A549 treated with GW870086 at 1 μM for 4 hours (cell line): ENCODE measurements around the gene FBXO24. TPM values are rescaled to one million over a fixed set of nuclear protein-coding genes. Genes with fewer than 3 reads are reported as not detected.

Source experiments
- total RNA-seq: library from RNA; stranded (reverse); fragments of 200-300 nt; extraction: Qiagen RNA extraction; gene quantifications from 5 replicates; pipeline ENCODE4 v1.2.3, GENCODE V29; 2022; ENCODE audit warnings: low read depth

Gene FBXO24, protein sequence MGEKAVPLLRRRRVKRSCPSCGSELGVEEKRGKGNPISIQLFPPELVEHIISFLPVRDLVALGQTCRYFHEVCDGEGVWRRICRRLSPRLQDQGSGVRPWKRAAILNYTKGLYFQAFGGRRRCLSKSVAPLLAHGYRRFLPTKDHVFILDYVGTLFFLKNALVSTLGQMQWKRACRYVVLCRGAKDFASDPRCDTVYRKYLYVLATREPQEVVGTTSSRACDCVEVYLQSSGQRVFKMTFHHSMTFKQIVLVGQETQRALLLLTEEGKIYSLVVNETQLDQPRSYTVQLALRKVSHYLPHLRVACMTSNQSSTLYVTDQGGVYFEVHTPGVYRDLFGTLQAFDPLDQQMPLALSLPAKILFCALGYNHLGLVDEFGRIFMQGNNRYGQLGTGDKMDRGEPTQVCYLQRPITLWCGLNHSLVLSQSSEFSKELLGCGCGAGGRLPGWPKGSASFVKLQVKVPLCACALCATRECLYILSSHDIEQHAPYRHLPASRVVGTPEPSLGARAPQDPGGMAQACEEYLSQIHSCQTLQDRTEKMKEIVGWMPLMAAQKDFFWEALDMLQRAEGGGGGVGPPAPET
- 0.15 to 0.51 TPM (median 0.34 TPM) in 5 replicates for total RNA-seq

DNA sequence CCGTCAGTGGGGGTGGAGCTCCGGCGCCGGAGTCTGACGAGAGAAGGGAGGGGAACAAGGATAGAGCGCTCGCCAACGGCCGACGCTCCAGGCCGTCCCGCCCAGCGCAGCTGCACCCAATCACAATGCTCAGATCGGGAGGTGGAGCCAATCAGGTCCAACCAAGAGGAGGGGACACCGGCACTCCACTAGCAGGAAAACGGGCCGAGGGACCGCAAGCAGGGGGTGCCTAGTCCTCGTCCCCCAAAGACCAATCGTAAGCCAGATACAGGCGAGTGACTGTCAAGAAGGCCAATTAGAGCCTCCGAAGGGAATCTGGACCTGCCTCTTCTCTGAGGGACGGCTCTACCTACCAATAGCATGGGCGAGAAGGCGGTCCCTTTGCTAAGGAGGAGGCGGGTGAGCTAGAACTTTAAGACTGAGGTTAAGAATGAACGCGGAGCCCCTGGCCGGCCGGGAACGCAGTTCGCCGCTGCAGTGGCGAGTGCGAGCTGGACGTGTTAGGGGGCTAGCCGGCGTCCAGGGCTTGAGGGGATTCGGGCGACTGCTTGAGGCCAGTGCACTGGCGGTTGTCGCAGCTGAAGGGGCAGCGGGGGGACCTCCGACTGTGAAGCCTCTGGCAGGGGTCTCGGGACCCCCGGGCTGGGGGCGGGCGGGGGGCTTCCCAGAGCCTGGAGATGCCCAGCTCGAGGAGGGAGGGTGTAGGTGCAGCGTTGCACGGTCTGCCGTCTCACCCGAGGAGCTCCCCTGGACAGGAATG lies at the start of gene FBXO24:
TSS of gene FBXO24 (plus strand) at position 63 of the 760 bp plus-strand sequence. CDS start at position 361, 298 bp downstream.

DNA sequence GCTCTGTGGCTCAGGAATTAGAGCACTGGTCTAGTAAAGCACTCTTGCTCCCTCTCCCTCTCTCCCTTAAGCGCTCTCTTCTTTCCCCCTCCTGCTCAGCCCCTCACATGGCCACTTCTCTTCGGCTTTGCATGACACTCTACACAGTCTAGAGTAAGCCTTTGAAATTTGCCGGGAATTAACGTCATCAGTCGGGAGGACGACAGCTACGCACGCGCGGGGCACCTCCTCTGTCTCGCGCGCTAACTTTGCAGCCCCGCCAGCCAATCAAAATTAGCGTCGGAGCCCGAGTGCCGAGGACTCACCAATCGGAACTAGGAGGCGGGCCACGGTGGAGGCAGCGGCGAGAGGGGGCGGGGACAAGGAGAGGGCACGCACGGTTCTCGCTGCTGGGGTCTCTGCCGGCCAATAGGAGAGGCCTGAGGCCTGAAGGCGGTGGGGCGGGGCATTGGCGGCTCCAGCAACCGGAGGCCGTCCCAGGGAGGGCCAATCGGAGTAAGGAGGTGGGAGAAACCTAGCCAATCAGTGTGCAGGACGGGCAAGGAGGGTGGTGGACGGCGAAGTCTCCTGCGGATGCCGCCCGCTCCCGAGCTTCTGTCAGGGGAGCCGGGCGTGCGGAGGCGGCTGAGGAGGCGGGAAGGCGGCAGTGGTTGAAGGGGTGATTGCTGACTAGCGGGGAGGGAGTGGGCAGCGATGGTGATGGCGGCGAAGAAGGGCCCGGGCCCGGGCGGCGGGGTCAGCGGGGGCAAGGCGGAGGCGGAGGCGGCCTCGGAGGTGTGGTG lies 47.3 kb upstream of the FBXO24 start, which contains the start of gene AGFG2:
TSS of gene AGFG2 (plus strand) at position 550 of the 782 bp plus-strand sequence. CDS start at position 694, 144 bp downstream.

DNA sequence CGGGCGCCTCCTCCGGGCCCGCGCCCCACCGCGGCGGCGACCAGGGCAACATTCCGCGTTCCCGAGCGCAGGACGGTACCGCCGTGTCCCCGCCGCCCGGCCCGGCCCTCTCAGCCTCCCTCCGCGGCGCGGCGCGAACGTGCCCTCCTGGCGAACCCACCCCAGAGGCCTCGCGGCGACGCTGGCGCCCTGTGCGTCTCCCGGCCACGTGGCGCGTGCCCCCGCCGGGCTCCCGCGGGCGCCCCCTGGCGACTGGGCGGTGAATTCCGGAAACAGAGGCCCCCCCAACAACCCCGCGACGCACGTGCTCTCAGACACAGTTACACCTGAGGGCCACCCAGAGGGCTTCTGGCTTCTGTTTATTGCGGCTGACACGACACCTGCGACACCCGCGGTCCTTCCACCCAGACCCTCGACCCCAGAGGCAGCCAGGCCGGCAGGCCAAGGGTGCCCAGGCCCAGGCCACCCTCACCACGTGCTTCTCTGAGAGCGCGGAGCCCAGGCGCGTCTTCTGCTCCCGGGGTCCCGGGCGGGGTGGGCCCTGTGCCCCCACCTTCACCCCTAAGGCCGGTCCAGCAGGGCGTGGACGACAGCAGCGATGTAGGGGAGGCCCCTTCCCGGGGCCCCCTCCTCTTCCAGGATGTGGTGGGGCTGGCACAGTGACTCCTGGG lies 12.3 kb upstream of the FBXO24 start, which contains the start of gene SAP25:
TSS of gene SAP25 (minus strand) at position 210 of the 671 bp plus-strand sequence. CDS start at position 52, 158 bp downstream.

DNA sequence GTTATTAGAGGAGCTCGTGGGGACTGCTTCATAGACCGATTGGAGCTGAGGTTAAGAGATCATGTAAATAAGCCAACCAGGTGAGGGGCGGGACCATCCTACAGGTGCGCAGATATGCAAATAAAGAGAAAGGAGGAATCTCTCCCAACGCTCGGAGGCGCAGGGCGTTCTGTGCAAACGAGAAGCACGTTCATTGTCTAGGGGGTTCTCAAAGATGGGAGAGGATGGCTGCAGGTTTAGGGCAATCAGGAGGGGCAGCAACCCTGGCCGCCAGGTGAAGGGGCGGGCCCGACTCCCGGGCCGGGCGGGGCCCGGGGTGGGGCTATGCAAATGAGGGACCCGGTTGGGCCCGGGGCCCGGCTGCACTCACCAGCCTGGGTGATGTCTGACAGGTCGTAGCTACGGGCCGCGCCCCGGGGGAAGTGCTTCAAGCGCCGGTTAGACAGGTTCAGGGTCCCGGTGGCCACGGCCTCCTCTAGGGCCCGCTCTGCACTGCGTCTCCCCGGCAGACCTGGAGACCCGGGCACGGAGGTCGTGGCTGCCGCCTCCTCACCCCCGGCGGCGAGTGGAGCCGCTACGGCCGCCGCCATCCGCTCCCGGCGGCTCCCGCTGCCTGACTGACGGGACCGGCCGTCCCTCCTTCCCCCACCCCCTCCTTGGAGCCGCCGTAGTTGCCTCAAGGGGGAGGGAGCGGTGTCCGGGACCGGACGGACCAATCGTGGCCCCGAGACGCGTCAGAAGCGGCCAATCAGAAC lies 440 bp upstream of the FBXO24 start, which contains the start of gene LRCH4:
TSS of gene LRCH4 (minus strand) at position 619 of the 755 bp plus-strand sequence. CDS start at position 590, 29 bp downstream.

DNA sequence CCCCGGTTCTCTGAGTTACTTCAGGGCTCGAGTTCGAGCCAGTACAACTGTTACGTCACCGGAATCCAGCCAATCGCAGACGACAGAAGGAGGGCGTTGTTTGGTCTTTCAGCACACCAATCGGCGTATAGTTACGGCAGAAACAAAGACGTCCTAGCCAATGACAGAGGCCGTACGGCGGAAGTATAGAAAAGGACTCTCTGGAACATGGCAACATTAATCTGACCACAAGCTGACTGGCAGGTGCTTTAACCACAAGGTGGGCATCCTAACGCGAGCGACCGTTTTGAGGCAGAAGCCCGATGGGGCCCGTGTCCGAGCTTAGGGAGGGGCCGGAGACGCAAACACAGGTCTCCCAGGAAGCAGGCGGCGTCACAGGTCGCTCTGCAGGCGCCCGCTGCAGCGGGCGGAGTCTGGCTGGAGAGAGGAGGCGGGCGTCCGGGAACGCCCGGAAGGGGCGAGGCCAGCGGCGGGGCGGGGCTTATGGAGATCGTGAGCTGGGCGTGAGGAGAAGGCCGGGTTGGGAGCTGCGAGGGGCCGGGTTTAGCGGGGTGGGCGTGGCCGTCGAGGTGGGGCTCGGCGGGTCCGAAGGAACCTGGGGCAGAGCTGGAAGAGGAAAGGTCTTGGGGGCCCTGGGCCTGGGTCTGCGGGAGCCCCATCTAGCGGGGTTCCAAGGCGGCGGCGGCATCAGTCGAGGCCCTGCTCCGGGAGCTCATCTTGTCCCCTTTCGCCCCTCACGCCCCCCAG lies 26.0 kb downstream of the FBXO24 start, which contains the start of gene MOSPD3:
TSS of gene MOSPD3 (plus strand) at position 558 of the 747 bp plus-strand sequence. CDS start 252 bp downstream, outside the sequence.

DNA sequence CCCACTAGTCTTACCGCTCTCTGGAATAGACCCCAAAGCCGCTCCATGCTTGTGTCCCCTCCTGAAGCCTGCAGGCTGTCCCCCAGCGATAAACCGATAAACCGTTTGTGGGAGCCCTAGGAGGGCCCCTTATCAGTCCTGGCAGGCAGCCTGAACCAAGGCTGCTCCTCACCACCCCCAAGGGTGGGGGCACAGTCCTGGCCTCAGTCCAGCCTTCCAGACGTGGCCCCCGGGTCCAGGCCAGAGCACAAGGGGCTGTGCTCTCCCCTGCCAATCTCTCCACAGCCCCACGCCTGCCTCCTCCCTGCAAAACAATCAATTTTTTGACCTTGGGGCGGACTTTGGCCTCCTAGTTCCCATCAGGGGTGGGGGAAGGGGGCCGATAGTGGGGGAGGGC lies 55.3 kb downstream of the FBXO24 start, which contains the start of gene TFR2:
TSS of gene TFR2 (minus strand) at position 90 of the 397 bp plus-strand sequence. CDS start at position 47, 43 bp downstream.

Other genes with a start within 250 kb of the FBXO24 start
- gene PILRB, start 228.2 kb upstream of the FBXO24 start, total RNA-seq: 24.0 to 30.9 TPM (median 29.5 TPM) in 5 replicates
- gene PILRA, start 212.8 kb upstream of the FBXO24 start, total RNA-seq: 3.5 to 6.3 TPM (median 5.6 TPM) in 5 replicates
- 1.1 to 1.6 TPM (median 1.2 TPM) in 5 replicates for gene ZCWPW1, start 157.6 kb upstream of the FBXO24 start, total RNA-seq
- 32.4 to 45.9 TPM (median 39.6 TPM) in 5 replicates for gene MEPCE, start 156.5 kb upstream of the FBXO24 start, total RNA-seq
- gene PPP1R35, start 149.8 kb upstream of the FBXO24 start, total RNA-seq: 38.1 to 56.4 TPM (median 50.9 TPM) in 5 replicates
- gene SPACDR, start 122.1 kb upstream of the FBXO24 start, total RNA-seq: 0.65 to 1.3 TPM (median 0.70 TPM) in 5 replicates
- gene TSC22D4, start 107.1 kb upstream of the FBXO24 start, total RNA-seq: 37.3 to 47.4 TPM (median 46.6 TPM) in 5 replicates
- 2.8 to 3.5 TPM (median 3.3 TPM) in 5 replicates for gene NYAP1, start 102.4 kb upstream of the FBXO24 start, total RNA-seq
- 16.6 to 27.4 TPM (median 25.2 TPM) in 5 replicates for gene AGFG2, start 47.1 kb upstream of the FBXO24 start, total RNA-seq
- gene SAP25, start 12.4 kb upstream of the FBXO24 start, total RNA-seq: 0.24 to 0.64 TPM (median 0.50 TPM) in 5 replicates
- 12.2 to 17.6 TPM (median 15.0 TPM) in 5 replicates for gene LRCH4, start 199 bp upstream of the FBXO24 start, total RNA-seq
- gene PCOLCE, start 16.0 kb downstream of the FBXO24 start, total RNA-seq: 8.2 to 11.8 TPM (median 9.0 TPM) in 5 replicates
- 18.2 to 22.7 TPM (median 20.0 TPM) in 5 replicates for gene MOSPD3, start 26.2 kb downstream of the FBXO24 start, total RNA-seq
- gene TFR2, start 55.2 kb downstream of the FBXO24 start, total RNA-seq: 1.9 to 3.3 TPM (median 2.7 TPM) in 5 replicates
- gene ACTL6B, start 70.1 kb downstream of the FBXO24 start, total RNA-seq: not detected in 5 replicates
- gene GNB2, start 87.4 kb downstream of the FBXO24 start, total RNA-seq: 178 to 259 TPM (median 248 TPM) in 5 replicates
- gene GIGYF1, start 107.9 kb downstream of the FBXO24 start, total RNA-seq: 11.4 to 18.2 TPM (median 17.6 TPM) in 5 replicates
- gene POP7, start 119.8 kb downstream of the FBXO24 start, total RNA-seq: 80.2 to 95.5 TPM (median 88.2 TPM) in 5 replicates
- gene EPO, start 134.1 kb downstream of the FBXO24 start, total RNA-seq: 0.09 TPM in 1 of 5 replicates, not detected in the others
- not detected in 5 replicates for gene ZAN, start 147.3 kb downstream of the FBXO24 start, total RNA-seq
- 38.5 to 44.1 TPM (median 42.9 TPM) in 5 replicates for gene EPHB4, start 241.2 kb downstream of the FBXO24 start, total RNA-seq